Hematopoietic multipotent progenitor cell treated with erythropoietin and hydrocortisone succinate and interleukin-3 and kit ligand, for 4 days (in vitro differentiated cells): ENCODE measurements around the gene AGFG1.
"Not testable (repeated sequence)": the region's sequence is repeated elsewhere in the genome, so short reads cannot be mapped to it uniquely, and the experiment has no call there.

ENCODE experiments used
- DNase-seq: peaks from one replicate; pipeline ENCODE4 v3.0.0-alpha.2; 2015

AGFG1 gene

DNA sequence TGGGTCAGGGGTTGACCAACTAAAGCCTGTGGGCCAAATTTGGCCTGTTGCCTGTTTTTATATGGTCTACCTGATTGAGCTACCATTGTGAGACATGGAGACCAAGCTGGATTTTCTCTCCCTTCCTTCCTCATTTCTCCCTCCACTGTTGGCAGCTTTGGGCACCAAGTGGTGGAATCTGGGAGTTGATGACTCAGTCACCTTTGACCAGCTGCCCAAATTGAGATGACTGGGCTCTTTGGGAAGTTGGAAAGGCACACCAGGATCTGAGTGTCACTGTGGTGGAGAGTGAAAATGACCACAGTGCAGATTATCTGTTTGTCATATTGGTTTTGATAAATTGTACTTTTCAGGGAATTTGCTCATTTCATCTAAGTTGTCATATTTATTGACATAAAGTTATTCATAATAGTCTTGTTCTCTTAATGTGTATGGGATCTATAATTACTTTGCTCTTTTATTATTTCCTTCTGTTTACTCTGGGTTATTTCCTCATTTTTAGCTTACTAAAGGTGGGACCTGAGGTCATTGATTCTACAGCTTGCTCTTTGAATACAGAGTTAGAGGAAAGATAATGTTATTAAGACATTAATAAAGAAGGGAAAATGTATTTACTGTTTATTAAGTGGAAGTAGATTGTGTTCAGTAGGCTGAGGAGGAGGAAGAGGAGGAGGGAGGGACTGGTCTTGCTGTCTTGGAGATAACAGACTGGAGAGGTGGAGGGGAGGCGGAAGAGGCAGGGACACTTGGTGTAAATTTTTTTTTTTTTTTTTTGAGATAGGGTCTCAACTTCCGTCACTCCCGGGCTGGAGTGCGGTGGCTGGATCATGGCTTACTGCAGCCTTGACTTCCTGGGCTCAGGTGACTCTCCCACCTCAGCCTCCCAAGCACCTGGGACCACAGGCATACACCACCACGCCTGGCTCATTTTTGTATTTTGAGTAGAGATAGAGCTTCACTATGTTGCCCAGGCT is 31.8 kb downstream of the AGFG1 start:
- DNase-seq = peak; percentile 24

DNA sequence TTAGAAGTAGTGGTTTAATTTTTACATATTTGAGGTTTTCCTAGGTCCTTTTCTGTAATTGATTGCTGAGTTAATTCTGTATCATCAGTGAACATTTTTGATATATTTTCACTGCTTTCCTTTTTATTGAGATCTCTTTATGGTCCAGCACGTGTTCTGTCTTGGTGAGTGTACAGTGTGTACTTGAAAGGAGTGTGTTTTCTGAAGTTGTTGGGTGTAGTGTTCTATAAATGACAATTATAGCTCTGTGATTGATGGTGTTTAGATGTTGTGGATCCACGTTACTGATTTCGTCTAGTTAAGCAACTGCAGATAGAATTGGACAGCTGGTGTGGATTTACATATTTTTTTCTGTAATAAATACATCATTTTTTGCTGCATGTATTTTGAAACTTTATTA is 32.7 kb downstream of the AGFG1 start:
- DNase-seq = no peak

DNA sequence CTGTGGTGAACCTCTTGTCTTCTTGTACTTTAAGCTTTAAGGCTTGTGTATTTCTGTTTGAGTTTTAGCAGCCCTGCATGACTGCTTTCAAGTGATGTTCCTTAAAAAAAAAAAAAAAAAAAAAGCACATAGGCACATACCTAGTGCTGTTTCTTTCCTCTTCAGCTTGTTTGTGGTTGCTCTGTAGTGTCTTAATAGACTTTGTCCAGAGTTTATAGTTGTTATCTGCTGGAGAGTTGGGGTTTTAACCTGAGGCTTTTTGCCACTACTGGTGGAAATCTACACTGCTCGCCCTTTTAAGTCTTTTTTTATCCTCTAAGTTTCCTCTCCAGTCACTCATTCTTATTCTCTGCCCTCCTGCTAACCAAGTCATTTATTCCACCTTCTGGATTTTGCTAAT is 34.5 kb downstream of the AGFG1 start:
- peak; percentile 49 for DNase-seq

DNA sequence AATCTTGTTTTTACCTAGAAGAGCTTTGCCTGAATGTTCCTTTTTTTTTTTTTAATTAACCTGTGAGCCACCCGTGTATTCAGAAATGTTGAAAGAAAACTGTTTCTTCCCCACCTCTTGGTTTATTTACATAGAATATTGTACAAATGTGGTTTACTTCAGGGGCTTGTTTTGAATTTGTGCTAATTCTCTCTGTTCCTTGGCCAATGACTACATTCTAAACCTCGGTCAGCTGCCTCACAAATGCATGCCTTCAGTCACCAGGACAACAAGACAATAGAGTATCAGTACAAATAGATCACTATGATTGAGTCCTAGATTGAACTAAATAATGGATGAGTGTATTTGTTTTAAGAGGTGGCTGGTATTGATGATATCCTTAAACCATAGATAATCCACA is 36.0 kb downstream of the AGFG1 start:
- no peak for DNase-seq

DNA sequence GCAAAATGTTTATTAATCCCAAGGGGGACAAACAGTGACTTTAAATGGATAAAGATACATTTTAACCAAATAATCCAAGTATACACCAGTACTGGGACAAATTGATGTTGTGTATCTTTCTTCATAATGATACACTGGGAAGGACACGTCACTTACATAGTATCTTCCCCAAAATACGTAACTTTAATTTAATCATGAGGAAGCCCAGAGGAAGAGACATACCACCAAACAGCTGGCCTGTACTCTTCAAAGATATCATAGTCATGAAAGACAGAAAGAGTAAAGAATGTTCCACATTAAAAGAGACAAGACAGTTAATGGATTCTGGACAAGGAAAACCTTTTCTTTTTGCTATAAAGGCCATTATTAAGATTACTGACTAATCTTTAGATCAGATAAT is 37.1 kb downstream of the AGFG1 start:
- peak; percentile 57 for DNase-seq

DNA sequence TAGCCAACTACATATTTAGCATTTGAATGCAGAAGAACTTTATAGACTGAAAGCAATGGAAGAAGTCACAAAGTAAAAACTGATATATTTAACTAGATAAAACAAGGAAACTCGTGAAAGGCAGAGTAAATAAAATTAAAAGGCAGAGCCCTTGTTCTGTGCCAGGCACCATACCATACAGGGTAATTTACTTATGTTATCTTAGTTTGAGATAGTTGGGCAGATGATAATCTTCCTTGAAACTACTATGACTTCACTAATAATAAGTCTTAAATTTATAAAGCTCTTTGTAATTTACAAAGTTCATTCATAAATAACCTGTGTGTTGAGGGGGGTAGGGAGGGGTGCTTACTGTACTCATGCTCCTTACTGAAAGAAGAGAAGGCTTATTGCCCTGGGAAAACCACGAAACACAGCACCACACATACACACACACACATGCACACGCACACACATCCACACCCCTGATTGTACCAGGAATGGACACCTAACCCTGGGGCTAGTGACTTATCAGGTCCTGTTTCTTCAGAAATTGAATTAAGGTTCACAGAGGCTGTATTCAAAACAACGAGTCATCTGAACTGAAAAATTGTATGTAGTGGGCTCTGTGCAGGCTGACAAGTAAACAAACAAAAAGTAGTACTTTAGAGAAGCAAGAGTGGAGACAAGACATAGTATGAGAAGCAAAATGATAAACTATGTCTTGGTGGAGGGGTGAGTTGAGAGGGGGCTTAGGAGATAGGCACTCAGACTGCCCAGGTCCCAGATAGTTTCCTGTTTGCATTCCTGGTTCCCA is 38.1 kb downstream of the AGFG1 start:
- DNase-seq = peak; percentile 47

DNA sequence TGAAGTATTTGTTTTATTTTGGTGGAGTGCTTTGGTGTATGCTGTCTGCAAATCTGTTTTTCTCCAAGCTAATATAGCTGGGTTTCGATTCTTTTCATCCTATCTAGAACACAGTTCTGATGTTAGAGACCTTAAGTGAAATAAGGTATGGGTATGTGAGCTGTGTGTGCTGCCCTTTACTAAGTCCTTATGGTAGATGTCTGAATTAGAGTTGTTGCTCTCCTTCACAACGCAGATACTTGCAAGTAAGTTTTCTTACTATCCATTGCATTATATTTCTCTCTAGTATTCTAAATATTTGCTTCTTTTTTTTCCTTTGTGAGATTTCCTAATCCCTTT is 38.6 kb downstream of the AGFG1 start:
- DNase-seq = no peak

DNA sequence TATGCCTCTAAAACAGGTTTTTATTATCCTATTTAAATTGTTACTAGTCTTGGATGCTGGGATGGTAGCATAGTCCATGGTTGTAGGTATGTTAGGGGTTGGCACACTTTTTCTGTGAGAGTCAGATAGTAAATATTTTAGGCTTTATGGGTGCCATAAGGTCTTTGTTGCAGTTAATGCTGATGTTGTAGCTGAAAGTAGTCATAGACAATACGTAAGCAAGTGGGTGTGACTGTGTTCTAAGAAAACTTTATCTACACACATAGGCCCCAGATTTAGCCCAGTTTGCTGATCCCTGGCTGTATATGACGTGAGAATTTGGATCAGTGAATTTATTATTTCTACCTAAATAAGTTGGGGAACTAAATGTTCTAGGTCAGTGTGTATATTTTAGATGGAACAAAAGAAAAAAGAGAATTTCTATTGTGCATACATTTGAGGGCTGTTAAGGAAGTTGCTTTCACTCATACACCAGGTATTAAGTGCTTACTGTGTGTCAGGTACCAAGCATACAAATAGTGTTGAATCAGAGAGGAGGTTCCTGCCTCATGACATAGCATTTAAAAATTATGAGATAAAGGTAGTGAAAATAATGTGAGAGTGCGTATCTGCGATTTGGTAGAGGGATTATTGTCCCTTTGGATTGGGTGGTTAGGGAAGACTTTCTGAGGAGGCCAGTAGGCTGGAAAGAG is 39.4 kb downstream of the AGFG1 start:
- DNase-seq = peak; percentile 44

DNA sequence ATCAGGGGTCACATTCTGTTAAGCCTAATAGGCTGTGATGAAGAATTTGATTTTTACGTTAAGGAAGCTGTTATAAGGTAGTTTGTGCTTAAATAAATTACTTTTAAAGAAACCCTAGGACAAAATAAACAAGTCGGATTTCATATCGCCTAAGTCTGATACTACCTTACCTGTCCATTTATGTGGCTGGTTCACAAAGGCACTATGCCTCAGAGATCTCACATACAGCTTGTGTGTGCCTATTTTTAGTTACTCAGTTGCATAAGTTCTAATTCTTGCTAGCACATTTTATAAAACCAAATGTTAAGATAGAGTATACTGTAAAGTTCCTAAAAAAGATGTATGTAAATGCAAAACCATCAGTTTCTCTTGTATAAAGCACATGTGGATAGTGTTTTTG is 40.0 kb downstream of the AGFG1 start:
- no peak for DNase-seq

DNA sequence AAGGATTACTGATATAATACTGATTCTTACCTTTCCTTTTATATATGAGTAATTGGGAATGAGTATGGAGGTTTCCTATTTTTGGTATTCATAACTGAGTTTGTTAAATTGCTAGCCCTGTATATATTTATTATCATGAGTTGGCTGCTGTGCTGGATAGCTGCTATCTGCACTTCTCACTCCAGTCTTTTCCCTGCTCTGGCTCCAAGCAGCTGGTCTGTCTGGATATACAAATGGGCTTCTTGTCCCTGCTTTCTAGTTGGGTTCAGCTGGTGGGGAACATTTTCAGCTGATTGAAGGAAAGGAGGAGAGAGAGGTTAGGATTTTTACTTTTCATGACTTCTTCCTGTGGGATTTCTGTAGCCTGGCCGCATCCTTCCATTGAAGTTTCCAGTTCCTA is 41.2 kb downstream of the AGFG1 start:
- peak; percentile 23 for DNase-seq

DNA sequence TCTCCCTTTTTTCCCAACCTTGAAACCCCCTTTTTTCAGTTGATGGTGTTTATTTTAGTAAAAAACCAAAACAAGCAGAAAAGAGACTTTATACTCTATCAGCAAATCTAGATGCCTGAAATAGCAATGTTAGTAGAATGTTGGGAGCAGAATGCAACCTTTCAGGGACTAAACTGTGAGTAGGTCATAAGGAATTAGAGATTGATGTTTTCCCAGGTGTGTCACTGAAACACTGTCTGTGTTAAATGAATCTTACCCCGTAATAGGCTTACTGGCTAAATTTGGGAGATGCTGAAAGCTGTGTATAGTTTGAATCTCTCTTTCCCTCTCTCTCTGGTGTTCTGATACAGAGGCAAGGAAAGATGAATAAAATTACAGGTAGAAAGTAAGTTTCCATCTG is 43.8 kb downstream of the AGFG1 start:
- no peak for DNase-seq

DNA sequence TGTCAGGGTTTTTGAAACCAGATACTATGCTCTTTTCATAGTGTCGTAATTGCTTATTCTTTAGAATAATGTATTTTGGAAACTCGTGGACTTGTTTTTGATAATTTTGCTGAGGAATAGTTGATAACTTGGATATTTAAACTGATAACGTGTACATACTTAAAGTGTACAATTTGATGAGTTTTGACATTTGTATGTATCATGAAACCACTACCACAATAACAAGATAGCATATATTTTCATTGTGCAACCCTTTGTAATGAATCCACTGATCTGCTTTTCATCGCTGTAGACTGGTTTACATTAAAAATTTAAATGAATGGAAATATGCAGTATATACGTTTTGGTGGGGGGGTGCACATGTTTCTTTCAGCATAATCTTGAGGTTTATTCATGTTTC is 45.8 kb downstream of the AGFG1 start:
- DNase-seq = no peak

DNA sequence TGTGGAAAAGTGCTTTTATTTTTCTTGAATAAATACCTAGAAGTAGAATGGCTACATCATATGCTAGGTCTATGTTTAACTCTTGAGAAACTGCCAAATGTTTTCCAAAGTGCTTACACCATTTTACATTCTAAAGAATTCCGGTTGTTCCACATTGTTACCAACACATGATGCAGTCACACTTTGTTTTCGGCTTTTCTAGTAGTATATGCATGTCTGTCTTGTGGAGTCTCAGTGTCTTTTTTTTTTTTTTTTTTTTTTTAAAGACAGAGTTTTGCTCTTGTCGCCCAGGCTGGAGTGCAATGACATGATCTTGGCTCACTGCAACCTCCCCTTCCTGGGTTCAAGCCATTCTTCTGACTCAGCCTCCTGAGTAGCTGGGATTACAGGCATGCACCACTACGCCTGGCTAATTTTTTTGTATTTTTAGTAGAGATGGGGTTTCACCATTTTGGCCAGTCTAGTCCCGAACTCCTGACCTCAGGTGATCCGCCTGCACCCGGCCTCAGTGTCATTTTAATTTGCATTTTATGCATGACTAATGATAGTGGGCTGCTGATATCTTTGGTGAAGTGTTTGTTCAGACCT is 46.4 kb downstream of the AGFG1 start:
- DNase-seq = not testable (repeated sequence)

DNA sequence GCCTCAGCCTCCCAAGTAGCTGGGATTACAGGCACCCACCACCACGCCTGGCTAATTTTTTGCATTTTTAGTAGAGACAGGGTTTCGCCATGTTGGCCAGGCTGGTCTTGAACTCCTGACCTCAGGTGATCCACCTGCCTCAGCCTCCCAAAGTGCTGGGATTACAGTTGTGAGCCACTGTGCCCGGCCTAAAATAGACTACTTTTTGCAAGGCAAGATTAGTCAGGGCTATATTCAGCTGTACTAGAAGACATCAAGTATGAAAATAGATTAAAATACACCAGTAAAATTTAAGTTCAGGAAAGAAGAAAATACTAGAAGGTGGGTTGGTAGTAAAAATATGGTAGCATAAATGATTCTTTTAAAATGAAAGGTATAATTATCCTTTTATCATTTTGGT is 49.2 kb downstream of the AGFG1 start:
- not testable (repeated sequence) for DNase-seq

DNA sequence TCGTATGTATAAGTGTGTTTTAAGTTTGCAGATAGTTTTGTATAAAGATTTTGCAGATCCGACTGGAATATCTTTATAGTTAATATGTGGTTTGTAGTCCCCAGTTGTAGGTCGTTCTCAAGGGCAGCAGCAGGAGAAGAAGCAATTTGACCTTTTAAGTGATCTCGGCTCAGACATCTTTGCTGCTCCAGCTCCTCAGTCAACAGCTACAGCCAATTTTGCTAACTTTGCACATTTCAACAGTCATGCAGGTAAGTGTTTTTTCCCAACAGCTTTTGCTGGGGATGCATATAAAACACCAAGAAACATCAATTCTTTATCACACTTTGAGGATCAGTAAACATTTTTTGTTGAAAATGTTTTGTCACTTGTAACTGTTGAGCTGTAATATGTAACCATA is 52.7 kb downstream of the AGFG1 start:
- DNase-seq = no peak

DNA sequence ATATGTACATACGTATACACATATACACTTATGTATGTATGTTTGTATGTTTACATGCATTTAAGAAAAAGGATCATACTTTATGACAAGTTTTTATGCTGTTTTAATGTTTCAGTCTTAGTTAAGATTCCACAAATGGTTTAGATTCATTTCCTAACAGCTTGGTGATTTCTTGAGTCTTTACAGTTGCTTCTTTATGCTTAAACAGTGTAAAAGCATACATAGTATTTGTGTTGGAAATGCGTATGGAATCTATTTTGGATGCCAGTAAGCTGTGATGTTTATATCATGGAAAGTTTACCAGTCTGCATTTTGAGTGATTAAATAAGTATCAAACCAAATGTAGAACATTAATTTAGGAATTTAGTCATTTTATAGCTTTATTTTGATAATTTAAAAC is 55.4 kb downstream of the AGFG1 start:
- DNase-seq = no peak

DNA sequence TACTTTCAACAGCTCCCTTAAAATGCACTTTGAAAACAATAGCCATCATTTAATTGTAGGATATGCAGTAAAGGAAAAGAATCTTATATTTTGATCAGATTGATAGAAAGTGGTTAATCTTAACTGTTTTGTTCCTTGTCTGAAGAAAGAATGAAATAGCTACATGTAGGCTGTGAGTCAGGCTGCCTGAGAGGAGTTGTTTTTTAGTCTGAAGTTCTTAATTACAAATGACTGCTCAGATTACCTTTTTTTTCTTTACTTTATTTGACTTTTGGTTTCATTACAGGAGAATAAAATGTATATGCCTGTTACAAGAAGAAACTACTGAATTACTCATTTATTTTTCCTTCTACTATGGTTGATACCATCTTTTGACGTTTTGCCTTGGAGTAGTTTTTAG is 56.8 kb downstream of the AGFG1 start:
- DNase-seq = no peak

DNA sequence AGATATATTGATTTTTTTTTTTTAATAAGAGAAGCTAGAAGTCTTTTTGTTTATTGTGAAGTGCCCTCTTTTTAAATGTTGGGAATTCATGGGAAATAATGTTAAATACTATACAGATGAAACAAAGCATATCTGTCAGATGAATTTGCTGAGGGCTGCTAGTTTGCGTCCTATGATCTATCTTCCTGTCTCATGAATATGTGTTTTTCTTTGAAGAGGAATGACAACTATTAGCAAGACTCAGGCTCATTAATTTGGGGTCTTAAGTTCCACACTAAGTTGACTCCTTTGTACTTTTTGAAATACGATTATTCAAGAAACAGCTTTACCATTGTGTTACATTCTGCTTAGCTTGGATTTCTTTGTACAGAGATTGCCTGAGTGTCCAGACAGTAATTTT is 57.9 kb downstream of the AGFG1 start:
- no peak for DNase-seq

DNA sequence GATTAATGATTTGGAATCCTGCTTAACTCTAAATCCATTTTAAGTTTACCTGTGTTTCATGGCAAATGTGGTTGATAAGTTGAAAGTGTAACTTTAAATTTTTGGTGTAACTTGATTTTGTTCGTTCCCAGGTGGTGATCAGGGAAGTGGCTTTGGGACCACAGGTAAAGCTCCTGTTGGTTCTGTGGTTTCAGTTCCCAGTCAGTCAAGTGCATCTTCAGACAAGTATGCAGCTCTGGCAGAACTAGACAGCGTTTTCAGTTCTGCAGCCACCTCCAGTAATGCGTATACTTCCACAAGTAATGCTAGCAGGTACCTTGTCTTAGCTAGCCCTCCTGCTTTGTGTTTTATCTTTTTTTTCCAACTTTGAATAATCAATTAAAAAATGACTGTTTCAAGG is 62.8 kb downstream of the AGFG1 start:
- no peak for DNase-seq

DNA sequence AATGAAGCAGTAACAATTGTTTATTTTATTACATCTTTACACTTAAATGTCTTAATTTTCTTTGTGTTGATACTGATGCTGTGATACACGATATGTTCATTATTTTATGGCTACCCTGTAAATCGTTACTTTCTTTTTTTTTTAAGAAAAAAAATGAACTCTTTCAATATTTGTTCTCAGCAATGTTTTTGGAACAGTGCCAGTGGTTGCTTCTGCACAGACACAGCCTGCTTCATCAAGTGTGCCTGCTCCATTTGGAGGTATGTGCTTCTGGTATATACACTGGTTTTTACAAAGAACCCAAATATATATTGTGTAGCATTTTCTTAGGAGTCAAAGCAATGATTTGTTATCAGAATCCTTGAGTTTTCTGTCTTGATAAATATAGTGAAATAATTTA is 64.5 kb downstream of the AGFG1 start:
- DNase-seq = peak; percentile 14

DNA sequence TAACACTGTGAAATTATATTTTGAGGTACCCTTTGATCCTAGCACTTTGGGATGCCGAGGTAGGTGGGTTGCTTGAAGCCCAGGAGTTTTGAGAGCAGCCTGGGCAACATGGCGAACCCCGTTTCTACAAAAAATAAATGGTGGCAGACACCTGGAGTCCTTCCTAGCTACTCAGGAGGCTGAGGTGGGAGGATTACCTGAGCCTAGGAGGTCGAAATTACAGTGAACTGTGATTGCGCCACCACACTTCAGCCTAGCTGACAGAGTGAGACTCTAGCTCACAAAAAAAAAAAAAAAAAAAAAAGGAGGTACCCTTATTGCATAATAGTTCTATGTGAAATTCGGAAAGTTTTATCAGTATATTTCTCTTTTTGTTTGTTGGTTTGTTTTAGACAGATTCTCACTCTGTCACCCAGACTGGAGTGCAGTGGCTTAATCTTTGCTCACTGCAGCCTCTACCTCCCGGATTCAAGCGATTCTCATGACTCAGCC is 67.6 kb downstream of the AGFG1 start:
- no peak for DNase-seq

DNA sequence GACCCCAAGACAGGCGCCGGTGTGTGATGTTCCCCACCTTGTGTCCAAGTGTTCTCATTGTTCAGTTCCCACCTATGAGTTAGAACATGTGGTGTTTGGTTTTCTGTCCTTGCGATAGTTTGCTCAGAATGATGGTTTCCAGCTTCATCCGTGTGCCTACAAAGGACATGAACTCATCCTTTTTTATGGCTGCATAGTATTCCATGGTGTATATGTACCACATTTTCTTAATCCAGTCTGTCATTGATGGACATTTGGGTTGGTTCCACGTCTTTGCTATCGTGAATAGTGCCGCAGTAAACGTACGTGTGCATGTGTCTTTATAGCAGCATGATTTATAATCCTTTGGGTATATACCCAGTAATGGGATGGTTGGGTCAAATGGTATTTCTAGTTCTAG is 68.4 kb downstream of the AGFG1 start:
- DNase-seq = not testable (repeated sequence)

DNA sequence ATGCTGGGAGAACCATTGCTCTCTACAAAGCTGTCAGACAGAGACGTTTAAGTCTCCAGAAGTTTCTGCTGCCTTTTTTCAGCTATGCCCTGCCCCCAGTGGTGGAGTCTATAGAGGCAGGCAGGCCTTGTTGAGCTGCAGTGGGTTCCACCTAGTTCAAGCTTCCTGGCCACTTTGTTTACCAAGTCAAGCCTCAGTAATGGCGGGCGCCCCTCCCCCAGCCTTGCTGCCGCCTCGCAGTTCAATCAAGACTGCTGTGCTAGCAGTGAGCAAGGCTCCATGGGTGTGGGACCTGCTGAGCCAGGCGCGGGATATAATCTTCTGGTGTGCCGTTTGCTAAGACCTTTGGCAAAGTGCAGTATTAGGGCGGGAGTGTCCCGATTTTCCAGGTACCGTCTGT is 74.0 kb downstream of the AGFG1 start:
- peak; percentile 35 for DNase-seq
